H7 (cell line): ENCODE measurements around the gene SRD5A3. TPM values are rescaled to one million over a fixed set of nuclear protein-coding genes. Genes with fewer than 3 reads are reported as not detected.
A peak's percentile ranks its signal among the peaks of the same experiment; 100 is the strongest.
"Not testable (repeated sequence)": the region's sequence is repeated elsewhere in the genome, so short reads cannot be mapped to it uniquely, and the experiment has no call there.

Experiments used
- DNase-seq: peaks from one replicate; pipeline ENCODE4 v3.0.0; 2012
- H3K27me3 ChIP-seq: 2 replicates; pipeline ENCODE4 v1.6.0; 2011; ENCODE audit warnings: mild to moderate bottlenecking, low read length; ENCODE audit not compliant: control insufficient read depth, insufficient read depth
- H3K36me3 ChIP-seq: replicated peaks from 2 replicates; pipeline ENCODE4 v1.5.1; 2011; ENCODE audit warnings: low read length; ENCODE audit not compliant: control insufficient read depth, insufficient read depth
- H3K4me3 ChIP-seq: 2 replicates; pipeline ENCODE4 v1.5.1; 2011; ENCODE audit warnings: low read depth, mild to moderate bottlenecking, control low read depth, low read length, moderate library complexity; ENCODE audit not compliant: insufficient read depth
- total RNA-seq: library from RNA; depleted of rRNA; stranded (reverse); fragments of >200 nt; shearing (Covaris generic); gene quantifications from 2 replicates; pipeline ENCODE4 v1.2.3, GENCODE V29; 2014

SRD5A3 gene
- total RNA-seq, 1 experiment from 2014 or later: 33.9 TPM

- no peaks in the 10 kb centered on the region for H3K27me3 ChIP-seq
- no peak for DNase-seq
- no peaks in the 10 kb centered on the region for H3K36me3 ChIP-seq
- H3K4me3 ChIP-seq: no peak overlapping the region
Observed at GRCh38 chr4:55330241-55330640, 15.8 kb upstream of the SRD5A3 start.

- no peak for DNase-seq
- H3K4me3 ChIP-seq: no peak overlapping the region
- H3K27me3 ChIP-seq: no peaks in the 10 kb centered on the region
- H3K36me3 ChIP-seq: no peaks in the 10 kb centered on the region
Observed at GRCh38 chr4:55336138-55337034, 9.7 kb upstream of the SRD5A3 start.

GRCh38 chr4:55337944-55338343 is 8.1 kb upstream of the SRD5A3 start:
- no peaks in the 10 kb centered on the region for H3K27me3 ChIP-seq
- no peak overlapping the region for H3K4me3 ChIP-seq

GRCh38 chr4:55338486-55338885 is 7.6 kb upstream of the SRD5A3 start:
- H3K27me3 ChIP-seq: no peaks in the 10 kb centered on the region
- no peak overlapping the region for H3K4me3 ChIP-seq
- no peak for DNase-seq
- H3K36me3 ChIP-seq: no peaks in the 10 kb centered on the region

More at GRCh38 chr4:55337944-55338343, 8.1 kb upstream of the SRD5A3 start:
- no peaks in the 10 kb centered on the region for H3K36me3 ChIP-seq
- no peak for DNase-seq

- no peak for DNase-seq
- no peaks in the 10 kb centered on the region for H3K27me3 ChIP-seq
- no peak overlapping the region for H3K4me3 ChIP-seq
- H3K36me3 ChIP-seq: no peaks in the 10 kb centered on the region
Observed at GRCh38 chr4:55340266-55340665, 5.8 kb upstream of the SRD5A3 start.

- no peak overlapping the region for H3K4me3 ChIP-seq
- no peaks in the 10 kb centered on the region for H3K36me3 ChIP-seq
- no peak for DNase-seq
- no peaks in the 10 kb centered on the region for H3K27me3 ChIP-seq
Observed at GRCh38 chr4:55343887-55344286, 2.2 kb upstream of the SRD5A3 start.

GRCh38 chr4:55345054-55345453 is 988 bp upstream of the SRD5A3 start:
- DNase-seq: no peak
- Histone ChIP-seq H3K36me3 (no peaks in the 10 kb centered on the region), H3K4me3 (no peak overlapping the region), H3K27me3 (no peaks in the 10 kb centered on the region)

GRCh38 chr4:55346851-55347255 is 811 bp downstream of the SRD5A3 start:
- no peak for DNase-seq

GRCh38 chr4:55347610-55348228 is 1.7 kb downstream of the SRD5A3 start:
- Histone ChIP-seq H3K27me3 (no peaks in the 10 kb centered on the region), H3K36me3 (no peaks in the 10 kb centered on the region), H3K4me3 (no peak overlapping the region)
- DNase-seq: no peak

More at GRCh38 chr4:55346851-55347255, 811 bp downstream of the SRD5A3 start:
- peak overlapping the region; percentile 84 for H3K4me3 ChIP-seq
- no peaks in the 10 kb centered on the region for H3K36me3 ChIP-seq
- no peaks in the 10 kb centered on the region for H3K27me3 ChIP-seq

- DNase-seq: no peak
- H3K27me3 ChIP-seq: no peaks in the 10 kb centered on the region
- H3K36me3 ChIP-seq: no peaks in the 10 kb centered on the region
- H3K4me3 ChIP-seq: no peak overlapping the region
Observed at GRCh38 chr4:55348466-55348865, 2.4 kb downstream of the SRD5A3 start.

GRCh38 chr4:55350870-55351269 is 4.8 kb downstream of the SRD5A3 start:
- H3K4me3 ChIP-seq, H3K27me3 ChIP-seq, DNase-seq, H3K36me3 ChIP-seq: not testable (repeated sequence)

- no peak for DNase-seq
- no peaks in the 10 kb centered on the region; the same call in 1 of the 2 replicates for H3K36me3 ChIP-seq
- H3K4me3 ChIP-seq: no peak overlapping the region
- H3K27me3 ChIP-seq: no peaks in the 10 kb centered on the region
Observed at GRCh38 chr4:55351824-55352223, 5.8 kb downstream of the SRD5A3 start.

GRCh38 chr4:55352726-55353125 is 6.7 kb downstream of the SRD5A3 start:
- Histone ChIP-seq H3K27me3 (no peaks in the 10 kb centered on the region), H3K36me3 (no peaks in the 10 kb centered on the region; the same call in 1 of the 2 replicates), H3K4me3 (no peak overlapping the region)
- DNase-seq: no peak

GRCh38 chr4:55353228-55353747 is 7.2 kb downstream of the SRD5A3 start:
- H3K4me3 ChIP-seq, H3K27me3 ChIP-seq, DNase-seq, H3K36me3 ChIP-seq: not testable (repeated sequence)

- Histone ChIP-seq H3K36me3 (no peaks in the 10 kb centered on the region; the same call in 1 of the 2 replicates), H3K4me3 (no peak overlapping the region), H3K27me3 (no peaks in the 10 kb centered on the region)
- no peak for DNase-seq
Observed at GRCh38 chr4:55354648-55355047, 8.6 kb downstream of the SRD5A3 start.
